HG02623 (cell line): ENCODE data around the gene AFF2.

Experiments
- ATAC-seq: cut with Tn5 transposase; IDR thresholded peaks from one replicate; pipeline ENCODE4 v1.9.1; 2021; ENCODE audit warnings: moderate library complexity; ENCODE audit not compliant: unreplicated experiment

AFF2 gene

DNA sequence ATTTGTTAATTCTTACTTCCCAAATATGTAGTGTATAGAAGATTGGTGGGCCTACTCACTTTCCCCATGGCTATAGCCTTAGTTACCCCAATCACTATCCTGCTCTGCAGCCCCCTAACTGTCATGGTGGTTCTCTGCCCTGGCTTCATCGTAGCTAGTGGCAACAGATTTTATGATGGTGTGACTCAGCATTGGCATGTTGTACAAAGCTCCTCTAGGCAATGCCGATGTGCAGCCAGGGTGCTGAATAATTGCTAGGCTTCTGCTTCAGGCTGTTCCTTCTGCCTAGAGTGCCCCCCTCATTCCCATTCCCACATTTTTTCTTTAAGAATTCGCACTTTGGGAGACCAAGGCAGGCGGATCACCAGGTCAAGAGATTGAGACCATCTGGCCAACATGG, 35.2 kb downstream of the AFF2 start:
- ATAC-seq: no peak

DNA sequence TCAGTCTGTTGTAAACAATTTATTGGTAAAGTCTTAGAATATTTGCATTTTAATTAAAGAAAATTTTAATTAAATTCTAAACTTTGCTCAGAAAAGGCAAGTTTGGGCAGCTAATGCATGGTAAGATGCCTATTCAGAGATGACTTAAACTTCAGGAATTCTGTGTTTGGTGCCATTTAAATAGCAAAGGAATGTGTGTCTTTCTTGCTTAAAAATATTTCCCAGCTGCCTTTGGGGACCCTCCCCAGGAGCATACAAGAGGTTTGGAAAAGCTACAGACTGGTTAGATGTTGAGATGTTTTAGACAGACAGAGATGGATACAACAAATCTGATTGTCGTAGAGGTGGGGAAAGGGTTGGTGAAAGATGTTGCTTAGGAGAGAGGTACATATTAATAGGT, 36.5 kb downstream of the AFF2 start:
- no peak for ATAC-seq

DNA sequence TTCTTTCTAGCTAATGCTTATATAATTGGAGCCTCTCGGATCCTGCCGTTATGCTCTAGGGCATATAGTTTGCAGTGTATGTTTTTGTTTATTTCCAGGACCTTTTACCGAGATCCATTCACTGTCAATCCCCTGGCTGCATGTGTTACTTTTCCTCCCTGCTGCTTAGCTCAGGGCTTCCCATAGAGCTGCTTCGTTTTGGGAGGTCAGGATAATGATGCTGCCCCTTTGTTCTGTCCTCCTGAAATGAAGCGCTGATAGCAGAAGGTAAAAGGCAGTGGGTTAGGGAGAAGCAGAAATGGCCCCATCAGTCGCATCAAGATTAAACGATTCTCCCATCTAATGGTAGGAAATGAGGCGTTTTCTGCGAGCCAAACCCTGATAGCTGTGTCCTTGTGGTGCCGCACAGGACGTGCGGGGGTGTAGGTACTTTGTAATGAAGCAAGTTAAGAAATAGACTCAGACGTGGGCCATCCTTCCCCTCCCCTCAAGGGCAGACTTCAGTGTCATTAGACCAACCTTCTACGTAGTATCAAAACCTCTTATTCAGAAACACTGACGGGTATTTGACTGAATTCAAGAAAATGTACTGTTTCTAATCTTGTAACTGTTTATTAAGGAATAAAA, 37.3 kb downstream of the AFF2 start:
- no peak for ATAC-seq

DNA sequence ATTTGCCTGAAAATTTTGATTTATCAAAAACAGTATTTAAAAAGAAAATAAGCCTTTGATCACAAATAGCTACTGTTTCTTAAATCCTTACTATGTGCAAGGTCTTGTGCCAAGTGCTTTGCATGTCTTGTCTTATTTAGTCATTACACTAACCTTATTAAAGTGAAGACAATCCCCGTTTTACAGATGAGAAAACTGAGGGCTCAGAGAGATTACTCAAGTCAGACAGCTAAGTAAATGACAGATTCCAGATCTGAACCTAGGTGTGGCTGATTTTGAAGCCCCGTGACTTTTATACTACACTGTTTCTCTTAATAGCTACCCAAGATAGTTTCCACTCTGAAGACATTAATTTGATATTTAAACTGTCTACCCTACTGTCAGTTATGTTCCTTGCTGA, 38.2 kb downstream of the AFF2 start:
- ATAC-seq: no peak

DNA sequence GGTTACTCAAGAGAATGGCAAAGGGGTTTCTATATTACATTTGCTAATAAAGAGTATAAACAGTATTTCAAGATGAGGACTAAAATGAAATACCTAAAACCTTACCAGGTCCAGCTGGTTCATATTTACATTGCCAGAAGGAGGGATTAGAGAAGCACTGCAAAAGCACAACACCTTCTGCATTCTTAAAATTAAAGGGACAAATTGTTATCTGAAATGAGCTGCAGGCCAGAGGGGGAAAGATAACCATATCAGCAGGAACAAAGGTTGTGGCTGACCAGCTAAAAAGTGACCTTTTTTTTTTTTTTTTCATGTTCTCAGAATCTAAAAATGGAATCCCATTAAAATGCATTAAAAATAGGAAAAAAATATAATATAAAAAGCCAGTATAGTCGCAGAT, 39.7 kb downstream of the AFF2 start:
- no peak for ATAC-seq

DNA sequence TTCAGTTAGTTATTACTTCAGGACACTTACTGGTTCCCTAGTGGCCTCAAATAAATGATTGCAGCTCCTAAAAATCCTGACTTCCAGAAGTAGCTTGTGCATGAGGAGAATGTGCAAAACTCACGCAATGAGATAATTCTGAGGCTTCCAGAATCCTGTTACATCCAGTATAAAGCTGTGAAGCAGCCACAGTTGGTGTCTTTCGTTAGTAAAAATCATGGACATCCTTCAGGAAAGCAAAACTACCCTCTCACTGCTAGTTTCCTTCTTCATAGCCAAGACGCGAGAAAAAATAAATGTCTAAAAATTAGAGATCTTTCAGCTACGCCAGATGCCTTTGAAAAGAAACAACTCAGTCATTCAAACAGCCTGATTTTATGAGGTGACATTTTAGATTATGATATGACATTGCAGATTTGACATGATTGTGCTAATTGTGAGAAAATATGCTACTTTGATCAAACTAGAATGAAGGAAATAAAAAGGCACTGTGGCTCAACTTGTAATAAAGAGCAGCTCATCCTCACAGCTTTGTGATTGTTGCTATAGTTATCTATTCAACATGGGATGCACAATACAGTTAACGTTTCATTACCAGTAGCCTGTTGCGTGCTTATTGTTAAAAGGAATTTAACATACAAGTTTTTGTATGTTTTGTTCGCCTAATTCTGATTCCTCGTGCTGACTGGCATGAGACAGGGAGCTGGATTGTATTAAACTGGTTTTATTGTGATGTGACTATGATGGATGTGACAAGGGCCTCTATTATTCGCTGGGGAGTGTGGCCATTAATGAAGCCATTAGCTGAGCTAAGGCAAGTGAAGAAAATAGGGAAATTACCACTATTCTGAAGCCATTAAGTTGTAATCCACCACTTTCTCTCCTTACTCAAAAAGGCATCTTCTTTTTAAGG, 40.5 kb downstream of the AFF2 start:
- ATAC-seq: no peak

DNA sequence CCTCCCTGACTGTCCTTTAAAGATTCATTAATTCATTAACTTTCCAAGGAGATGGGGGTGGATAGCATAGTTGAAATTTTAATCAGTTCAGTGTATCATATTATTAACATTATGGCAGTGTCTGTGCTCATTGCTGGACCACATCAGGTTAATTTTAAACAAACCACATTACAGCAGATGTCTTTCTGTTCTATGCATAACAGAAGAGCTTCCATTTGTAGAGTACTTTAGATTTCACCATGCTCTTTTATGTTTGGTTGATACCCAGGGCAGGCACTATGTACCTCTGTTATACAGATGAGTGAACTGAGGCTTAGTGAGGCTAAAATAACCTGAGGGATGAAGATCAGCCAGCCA, 41.1 kb downstream of the AFF2 start:
- peak; percentile 59 for ATAC-seq

DNA sequence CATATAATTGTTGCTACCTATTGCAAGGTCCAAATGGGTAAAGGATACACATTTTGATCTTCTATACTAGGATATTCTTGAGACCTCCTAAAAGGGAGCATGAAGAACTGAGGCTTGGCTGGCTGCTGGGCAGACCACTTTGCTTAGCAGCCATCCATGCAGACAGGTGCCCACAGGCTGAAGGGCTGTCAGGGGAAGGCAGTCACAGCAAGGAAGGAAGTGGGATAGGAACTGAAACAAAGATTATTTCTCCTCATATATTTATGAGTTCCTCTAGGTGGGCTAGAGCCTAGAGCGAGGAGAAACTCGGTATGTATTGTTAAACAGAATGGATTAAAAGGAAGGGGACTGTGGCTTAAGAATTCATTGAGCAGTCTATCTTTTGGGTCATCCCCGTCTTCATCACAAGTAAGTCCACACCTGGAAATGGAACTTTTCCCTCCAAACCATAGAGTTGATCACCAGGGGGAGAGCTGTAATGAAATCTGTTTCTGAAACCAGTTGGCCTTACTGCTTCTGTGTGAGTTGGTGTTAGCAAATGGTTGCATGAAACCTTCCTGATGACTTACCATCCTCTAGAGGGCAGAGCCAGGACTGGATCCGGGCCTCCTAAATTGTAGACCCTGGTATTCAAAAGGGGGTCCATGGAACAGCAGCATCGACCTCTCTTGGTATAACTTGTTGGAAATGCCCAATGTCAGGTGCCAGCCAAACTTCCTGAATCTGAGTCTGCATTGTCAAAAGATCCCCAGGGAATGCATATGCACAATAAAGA, 42.3 kb downstream of the AFF2 start:
- no peak for ATAC-seq

DNA sequence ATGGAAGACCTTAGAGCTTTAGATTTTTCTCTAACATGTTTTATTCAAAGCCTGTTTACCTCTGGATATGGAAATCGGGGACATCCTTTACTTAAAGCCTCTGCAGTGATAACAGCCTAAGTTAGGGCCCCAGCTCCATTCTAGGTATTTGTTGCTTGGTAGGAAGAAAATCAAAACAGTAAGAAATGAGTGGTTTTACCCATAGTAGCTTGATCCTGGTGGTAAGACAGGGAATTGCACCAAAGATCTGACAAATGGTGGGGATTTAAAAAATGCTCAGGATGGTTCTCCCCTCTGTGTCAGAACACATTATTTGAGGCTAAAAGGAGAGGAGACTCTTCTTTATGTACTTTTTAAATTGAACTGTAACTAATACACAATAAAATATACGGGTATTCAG, 52.4 kb downstream of the AFF2 start:
- no peak for ATAC-seq

DNA sequence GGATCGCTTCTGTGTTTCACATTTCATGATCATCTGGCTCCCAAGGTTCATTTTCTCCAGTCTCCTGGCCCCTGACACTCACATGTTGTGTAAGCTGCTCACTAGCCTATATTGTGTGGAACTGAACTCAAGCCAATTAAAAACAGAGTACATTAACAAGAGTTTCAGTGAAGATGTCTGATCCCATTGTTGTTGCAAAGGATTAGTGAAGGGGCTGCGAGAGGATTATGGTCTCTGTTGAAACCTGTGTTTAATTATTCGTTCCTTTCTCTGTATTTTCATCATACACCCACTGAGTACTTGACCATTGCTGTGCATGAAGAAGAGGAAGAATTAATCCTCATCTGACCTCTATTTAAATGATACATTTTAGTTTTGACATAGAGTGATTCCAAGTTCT, 54.7 kb downstream of the AFF2 start:
- no peak for ATAC-seq

DNA sequence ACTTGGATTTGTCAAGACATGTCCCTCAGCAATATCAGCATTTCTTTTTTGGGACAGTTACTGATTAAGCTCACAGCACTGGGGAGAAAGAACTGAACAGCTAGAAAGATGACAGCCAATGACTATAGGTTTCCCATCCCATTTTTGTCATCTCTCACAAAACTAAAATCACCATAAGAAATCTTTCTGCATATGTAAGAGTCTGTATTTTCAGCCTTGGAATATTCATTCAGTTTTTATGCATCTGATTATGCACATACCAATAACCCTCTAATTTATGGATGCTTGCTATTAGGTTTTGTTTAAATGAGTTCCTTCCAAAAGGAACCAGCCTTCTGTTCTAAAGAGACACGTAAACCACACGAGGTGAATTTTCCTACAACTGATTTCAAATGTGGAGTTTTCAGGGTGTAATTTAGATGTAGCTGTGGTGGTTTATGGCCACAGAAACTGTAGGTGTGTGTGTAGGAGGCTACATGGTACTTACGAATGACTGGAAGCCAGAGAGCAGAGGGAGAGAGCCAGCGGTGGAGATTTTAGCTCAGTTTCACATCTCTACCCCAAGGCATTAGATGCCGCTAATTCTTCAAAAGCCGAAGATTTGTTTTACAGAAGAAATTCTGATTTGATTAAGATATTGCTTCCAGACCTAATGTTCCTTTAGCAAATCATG, 55.3 kb downstream of the AFF2 start:
- ATAC-seq: no peak

DNA sequence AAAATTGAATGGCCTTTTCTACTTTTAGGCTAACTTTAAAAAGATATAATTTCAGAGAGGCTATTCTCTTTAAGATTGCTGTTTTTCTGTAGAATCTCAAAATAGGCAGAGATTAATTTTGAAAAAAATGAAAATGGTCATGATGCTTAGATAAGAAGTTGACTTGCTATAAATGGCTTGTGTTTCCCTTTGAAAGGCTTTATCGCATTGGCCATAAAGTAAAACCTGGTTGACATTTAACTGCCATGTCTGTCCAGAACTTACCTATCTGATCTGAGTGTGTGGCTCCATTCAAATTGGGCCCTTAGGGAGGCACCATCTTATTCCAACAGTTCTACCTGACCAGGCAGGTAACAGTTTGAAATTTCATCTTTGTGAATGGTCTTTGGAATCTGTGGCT, 56.1 kb downstream of the AFF2 start:
- no peak for ATAC-seq

DNA sequence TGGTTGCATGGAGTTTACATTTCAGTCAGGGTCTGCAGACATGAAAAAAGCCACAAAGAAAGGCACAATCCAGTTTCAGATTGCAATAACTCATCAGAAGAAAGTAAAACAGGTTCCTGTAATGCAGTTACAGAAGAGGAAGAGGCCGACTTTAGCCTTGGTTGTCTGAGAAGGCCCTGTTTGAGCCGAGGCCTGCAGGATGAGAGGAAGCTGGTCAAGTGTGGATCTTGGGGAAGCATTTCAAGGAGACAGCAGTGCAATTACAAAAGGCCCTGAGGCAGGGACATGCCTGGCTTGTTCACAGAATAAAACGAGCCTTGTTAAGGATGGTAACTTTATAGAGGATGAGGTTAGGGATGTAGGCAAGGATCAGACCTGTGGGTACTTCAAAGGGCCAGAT, 62.4 kb downstream of the AFF2 start:
- no peak for ATAC-seq

DNA sequence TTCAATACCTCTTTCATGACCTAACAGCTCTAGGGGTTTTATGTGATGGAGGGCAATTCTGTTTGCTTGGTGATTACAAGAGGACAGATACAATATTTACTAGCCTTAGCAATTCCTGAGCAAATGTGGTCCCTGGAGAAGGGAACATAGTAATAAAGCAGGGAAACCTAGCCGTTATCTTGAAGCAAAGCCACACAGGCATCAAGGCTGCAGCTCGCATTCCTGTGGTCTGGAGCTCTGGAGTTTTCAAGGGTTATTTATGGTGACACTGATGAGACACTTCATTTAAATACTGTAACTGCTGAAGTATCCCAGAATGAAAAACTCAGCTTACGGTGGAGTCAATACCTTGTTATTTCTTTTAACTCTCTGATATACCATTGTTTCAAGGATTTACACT, 66.8 kb downstream of the AFF2 start:
- ATAC-seq: no peak

DNA sequence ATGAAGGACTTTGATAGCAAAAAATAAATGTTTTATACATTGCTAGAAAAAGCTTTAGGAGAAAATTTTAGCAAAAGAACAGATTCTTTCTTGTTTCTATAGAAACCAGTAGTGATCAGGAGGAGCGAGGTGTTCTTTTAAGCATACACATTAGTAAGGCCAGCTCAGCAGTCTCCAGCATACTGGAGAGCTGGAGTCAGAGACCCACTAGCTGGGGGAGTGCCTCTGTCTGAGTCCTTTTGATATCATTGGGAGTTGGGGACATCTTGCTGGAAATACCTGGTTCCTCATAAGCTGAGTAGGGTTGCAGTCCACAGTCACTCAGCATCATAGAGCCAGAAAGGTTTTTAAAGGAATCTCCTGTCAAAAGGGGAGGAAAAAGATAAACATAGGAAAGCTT, 67.4 kb downstream of the AFF2 start:
- ATAC-seq: no peak

DNA sequence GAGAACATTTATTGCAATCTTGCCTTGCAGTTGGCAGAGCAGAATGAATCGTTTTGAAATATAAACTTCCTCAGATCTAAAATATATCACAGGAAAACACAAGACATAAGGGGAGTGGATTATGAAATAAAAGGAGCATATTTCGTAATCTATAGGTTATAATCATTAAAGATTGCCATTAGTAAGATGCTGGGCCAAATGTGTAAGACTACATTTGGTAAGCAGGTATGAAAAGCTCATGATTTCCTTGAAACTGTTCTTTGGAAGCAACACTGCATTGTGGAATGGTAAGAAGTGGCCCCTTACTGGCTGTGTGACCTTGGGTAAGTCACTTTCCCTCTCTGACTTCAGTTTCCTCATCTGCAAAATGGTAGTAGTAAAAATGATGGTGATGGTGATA, 68.3 kb downstream of the AFF2 start:
- ATAC-seq: no peak

DNA sequence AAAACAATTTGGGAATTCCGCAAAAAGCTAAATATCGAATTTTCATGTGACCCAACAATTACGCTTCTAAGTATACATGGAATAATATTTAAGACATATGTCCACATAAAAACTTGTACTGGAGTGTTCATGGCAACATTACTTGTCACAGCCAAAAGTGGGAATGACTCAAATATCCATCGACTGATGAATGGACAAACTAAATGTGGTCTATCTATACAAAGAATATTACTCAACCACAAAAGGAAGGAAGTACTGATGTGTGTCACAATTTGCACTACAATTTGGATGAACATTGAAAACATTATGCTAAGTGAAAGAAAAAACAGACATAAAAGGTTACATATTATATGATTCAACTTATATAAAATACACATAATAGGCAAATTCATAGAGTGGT, 71.9 kb downstream of the AFF2 start:
- ATAC-seq: no peak

DNA sequence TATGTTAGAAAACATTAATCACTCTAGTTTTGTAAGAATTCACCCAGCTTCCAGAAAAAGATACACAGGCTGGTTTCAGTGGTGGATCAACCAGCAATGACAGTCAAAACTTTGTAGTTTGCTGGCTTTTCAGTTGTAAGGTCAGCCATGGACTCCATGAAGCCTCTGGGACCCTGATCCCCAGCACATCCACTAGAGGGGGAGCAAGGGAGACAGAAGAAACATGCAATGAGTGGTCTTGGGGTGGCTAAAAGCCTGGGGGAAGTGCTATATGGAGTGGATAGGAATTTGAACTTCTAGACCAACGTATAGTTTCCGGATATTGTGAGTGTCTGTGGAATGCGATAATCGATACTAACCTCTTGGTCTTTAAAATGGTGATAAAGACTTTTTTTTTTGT, 72.7 kb downstream of the AFF2 start:
- ATAC-seq: no peak

DNA sequence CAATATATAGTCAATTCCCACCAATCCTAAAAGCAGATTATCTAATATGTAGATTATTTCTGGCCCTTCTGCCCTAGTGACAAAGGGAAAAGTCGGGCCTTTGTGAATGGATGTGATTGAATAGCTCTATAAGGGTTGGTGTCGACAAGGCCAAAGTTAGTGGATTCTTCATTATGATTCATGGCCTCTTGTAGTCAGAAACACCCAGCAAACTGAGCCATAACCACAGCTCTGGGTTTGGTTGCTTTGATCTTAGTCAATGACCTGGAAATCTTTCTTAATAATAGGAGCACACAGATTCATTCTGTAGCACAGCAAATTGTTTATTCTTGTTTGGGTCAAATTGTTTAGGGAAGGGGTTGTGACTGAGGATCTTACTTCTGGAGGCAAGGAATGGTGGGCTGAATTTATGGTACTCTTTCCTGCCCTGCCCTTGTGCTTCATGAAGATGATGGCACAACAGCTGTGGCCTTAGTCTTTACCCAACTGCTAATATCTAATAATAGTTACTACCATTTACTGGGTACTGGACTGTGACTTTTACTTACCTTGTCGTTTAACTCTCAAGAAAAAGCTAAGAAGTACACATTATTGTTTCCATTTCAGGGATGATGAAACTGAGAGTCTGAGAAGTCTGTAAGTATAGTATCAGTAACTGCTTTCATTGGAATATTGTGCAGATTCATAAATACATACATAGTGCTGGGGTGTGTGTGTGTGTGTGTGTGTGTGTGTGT, 74.0 kb downstream of the AFF2 start:
- ATAC-seq: no peak

DNA sequence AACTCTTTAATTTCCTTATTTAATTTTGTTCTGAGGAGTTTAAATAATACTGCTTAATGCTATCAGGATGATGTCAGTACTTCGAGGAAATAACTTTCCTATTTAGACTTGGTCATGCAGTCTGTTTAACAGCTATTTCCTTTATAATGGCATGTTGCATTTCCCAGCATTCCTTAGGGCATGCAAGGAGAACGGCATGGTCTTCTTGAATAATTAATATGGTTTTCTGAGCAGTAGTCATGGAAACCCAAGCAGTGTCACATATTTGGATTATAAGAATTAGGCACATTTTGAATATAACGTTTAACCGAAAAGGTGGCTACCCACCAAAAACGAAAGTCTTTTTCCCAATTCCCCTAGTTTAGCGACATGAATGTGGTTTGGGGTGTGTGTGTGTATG, 76.0 kb downstream of the AFF2 start:
- no peak for ATAC-seq

DNA sequence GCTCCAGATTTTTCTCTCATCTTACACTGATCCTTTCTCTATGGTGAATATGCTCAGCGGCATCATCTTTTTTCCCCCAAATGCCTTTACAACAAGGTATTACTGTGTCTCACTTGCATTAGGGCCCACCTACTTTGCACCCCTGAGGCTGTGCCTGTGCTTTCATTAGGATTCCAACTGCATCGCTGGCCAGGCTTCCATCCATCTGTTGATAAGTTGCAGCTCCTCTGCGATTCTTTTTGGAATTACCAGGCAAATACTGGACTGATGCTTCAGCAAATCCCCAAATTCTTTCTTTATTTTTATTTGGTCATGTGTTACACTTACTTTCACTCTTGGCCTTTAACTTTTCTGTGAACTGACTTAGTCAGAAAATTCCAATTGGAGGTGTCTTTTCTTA, 77.3 kb downstream of the AFF2 start:
- ATAC-seq: no peak
